GM12872 (cell line): ENCODE data around the gene NOTCH1.

Experiments
- CTCF ChIP-seq: IDR thresholded peaks from 3 replicates; pipeline ENCODE4 v1.5.1; 2011; ENCODE audit warnings: low read depth, mild to moderate bottlenecking, low read length, moderate library complexity; ENCODE audit not compliant: insufficient read depth

NOTCH1 gene

GRCh38 chr9:136476369-136477150 lies 69.3 kb downstream of the NOTCH1 start:
- no peak for TF ChIP-seq CTCF

GRCh38 chr9:136474974-136475865 lies 70.6 kb downstream of the NOTCH1 start:
- no peak for TF ChIP-seq CTCF

- no peak for TF ChIP-seq CTCF
These were observed 71.7 kb downstream of the NOTCH1 start for GRCh38 chr9:136474021-136474640.

- no peak for TF ChIP-seq CTCF
These were observed 72.5 kb downstream of the NOTCH1 start for GRCh38 chr9:136473354-136473721.

- no peak for TF ChIP-seq CTCF
These were observed 73.1 kb downstream of the NOTCH1 start for GRCh38 chr9:136472640-136473353.

- no peak for TF ChIP-seq CTCF
These were observed 73.9 kb downstream of the NOTCH1 start for GRCh38 chr9:136471802-136472487.
